ENCODE data around the gene OR9Q1.

GRCh38 chr11:58097437-58097836 lies 73.8 kb downstream of the OR9Q1 start:
- TF ChIP-seq CTCF (optimal IDR thresholded peaks at IDR 0.05 in 1 of 3, IDR thresholded peaks at IDR 0.05 in 1 of 3, conservative IDR thresholded peaks at IDR 0.05 in 1 of 3; ENCODE audit: extremely low read depth in 1 of 3, insufficient read depth in 2 of 3, low read length in 3 of 3) (no peak), EZH2 (IDR thresholded peaks at IDR 0.05; ENCODE audit: low read length) (no peak)

Measured in keratinocyte (primary cell).